NCI-H146 (cell line): Measurements from ENCODE around the gene CHID1.
A peak's percentile ranks its signal among the peaks of the same experiment; 100 is the strongest.

Experiments used
- DNase-seq: peaks from one replicate; lab custom pipeline; 2025; lab: John Stamatoyannopoulos, UW

The CHID1 gene

DNA sequence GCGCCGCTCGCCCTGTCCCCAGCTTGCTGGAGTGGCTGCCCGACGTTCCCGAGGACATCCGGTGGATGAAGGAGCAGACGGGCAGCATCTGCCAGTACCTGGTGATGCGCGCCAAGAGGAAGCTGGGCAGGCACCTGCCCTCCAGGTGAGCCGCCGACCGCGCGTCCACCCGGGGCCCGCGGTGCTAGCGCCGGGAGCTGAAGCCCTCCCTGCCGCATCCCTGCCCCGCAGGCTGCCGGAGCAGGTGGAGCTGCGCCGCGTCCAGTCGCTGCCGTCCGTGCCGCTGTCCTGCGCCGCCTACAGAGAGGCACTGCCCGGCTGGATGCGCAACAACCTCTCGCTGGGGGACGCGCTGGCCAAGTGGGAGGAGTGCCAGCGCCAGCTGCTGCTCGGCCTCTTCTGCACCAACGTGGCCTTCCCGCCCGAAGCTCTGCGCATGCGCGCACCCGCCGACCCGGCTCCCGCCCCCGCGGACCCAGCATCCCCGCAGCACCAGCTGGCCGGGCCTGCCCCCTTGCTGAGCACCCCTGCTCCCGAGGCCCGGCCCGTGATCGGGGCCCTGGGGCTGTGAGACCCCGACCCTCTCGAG is 86.2 kb downstream of the CHID1 start:
- DNase-seq: no peak

DNA sequence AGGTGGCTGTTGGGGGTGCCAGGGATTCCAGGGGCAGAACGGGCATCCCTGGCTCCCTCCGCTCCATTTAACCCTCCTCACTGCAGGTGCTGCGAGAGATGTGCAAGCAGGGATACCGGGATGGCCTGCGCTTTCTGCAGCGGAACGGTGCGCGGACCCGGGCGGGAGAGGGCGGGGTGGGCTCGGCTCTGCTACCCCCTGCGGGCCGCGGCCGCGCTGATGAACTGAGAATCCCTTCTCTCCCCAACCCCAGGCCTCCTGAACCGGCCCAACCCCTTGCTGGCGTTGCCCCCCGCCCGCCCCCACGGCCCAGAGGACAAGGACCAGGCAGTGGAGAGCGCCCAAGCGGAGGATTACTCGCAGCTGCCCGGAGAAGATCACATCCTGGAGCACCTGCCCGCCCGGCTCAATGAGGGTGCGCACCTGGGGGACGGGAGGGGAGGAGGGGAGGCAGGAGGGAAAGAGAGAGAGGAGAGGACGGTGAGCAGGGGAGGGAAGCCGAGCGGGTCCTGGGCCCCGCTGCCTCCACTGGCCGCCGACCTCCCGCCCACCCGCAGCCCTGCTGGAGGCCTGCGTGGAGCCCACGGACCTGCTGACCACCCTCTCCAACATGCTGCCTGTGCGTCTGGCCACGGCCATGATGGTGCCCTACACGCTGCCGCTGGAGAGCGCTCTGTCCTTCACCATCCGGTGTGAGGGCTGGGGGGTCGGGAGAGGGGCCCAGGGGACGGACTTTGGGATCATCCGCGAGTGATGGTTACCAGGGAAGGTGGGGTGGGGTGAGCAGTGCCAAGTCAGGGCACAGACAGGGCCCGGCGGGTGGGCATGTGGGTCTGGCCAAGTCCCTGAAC is 86.9 kb downstream of the CHID1 start:
- no peak for DNase-seq

DNA sequence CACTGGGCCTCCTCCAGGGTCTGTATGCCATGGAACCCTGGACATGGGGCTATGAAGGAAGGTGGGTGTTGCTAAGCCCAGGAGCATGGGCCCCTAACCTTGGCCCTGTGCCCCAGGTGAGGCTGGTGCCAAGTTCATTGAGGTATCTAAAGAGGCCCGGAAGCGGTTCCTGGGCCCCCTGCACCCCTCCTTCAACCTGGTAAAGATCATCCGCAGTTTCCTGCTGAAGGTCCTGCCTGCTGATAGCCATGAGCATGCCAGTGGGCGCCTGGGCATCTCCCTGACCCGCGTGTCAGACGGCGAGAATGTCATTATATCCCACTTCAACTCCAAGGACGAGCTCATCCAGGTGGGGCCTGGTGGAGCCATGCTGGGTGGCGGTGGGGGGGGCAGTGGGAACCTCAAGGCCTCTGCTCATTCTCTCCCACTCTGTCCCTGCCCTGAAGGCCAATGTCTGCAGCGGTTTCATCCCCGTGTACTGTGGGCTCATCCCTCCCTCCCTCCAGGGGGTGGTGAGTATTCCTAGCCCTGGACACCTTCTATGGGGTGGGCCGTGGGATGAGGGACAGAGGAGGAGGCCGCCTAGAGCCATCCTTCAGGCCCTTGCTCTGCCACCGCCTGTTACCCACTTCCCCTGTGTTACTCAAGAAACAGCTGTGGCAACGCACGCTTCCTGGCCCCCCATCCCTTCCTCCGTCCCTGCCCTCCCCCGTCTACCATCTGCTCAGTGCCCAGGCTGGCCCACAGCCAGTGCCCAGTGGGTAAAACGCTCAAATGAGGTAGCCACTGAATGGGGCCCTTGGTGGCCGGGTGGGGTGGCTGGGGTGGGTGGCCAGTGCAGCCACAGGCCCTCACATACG is 88.9 kb downstream of the CHID1 start:
- DNase-seq: no peak

DNA sequence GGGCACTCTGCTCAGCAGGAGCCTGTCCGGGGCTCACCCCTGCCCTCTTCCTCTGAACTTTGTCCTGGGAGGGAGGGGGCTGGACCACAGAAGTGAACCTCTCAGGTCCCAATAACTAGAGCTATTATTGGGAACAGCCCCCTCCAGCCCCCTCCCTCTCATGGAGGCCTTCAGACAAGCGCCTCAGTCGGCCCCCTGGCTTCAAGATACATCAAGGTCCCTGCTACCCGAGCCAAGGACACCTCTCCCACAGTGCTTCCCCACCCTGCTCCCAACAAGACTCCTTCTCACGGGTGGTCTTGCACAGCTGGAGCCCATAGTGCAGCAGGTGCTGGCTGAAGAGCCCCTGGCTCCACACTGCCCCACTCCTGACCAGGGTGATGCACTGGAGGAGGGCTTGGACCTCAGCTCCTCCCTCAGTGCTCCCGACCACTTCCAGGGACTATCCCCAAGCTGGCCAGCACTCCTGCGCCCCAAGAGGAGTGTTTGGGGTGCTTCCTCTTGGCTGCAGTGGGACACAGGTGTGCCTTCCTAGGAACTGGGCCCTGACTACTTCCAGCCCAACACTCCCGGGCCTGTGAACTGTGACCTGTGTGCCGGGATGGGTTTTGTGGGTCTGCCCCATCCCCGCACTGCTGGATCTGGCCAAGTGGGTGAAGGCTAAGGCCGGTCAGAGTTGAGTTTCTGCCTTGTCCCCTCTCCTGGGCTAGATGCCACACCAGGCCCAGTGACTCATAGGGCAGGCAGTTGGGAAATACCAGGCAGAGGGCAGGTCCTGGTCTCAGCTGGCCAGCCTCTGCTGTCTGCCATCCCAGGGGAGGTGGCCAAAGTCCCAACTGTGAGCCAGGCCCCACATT is 89.7 kb downstream of the CHID1 start:
- no peak for DNase-seq

DNA sequence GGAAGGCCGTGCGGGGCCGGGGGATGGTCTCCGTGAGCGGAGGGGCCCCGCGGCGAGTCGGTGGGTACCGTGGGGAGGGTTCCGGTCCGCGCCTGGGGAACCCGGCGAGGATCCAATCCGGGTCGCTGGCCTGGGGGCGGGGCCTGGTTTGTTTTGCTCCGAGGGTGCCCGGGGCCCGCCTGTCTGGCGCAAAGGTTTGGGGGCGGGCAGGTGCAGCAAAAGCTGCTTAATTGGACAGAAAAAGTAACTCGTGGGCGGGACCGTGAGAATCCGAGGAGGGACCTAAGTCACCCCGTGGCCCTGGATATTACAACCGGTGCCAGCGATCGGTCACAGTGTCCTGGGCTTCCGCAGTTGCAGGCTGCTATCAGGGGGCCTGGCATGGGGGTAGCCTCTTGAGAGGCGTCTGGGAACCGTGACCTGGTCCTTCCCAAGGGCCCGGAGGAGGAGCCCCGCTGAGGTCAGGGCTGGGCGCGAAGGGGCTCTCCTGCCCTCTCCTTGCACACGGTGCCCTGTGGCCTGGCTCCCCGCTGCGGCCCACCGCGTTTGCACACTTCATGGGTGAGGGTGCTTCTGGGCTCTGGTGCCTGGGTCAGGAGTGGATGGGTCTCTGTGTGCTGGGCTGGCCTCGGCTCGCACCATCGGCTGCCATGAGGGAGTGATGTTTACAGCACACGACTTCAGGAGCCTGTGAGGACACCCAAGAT is 90.5 kb downstream of the CHID1 start:
- peak; percentile 89 for DNase-seq

DNA sequence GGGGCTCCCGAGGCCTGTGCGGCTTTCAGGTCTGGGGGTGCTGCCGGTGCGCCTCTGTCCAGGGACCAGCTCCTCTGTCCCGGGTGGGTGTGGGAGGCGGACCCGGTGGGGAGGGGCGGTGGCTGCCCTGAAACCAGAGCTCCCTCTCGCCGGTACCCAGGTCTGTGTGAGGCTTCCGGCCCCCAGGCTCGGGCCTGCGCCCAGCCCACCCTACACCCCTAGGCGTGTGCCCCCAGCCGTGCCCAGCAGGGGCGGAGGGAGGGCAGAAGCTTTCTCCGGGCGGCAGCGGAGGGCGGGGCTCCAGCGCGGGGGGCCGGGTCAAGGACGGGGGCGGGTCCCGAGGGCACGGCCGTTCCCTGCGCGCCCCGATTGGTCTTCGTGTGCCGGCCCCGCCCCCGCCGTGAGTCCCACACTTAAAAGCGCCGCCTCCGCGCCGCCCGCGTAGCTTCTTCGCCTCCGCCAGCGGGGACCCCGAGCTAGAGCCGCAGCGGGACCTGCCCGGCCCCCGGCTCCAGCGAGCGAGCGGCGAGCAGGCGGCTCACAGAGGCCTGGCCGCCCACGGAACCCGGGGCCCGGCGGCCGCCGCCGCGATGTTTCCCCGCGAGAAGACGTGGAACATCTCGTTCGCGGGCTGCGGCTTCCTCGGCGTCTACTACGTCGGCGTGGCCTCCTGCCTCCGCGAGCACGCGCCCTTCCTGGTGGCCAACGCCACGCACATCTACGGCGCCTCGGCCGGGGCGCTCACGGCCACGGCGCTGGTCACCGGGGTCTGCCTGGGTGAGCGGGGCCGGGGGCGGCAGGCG is 91.3 kb downstream of the CHID1 start:
- DNase-seq: peak; percentile 91

DNA sequence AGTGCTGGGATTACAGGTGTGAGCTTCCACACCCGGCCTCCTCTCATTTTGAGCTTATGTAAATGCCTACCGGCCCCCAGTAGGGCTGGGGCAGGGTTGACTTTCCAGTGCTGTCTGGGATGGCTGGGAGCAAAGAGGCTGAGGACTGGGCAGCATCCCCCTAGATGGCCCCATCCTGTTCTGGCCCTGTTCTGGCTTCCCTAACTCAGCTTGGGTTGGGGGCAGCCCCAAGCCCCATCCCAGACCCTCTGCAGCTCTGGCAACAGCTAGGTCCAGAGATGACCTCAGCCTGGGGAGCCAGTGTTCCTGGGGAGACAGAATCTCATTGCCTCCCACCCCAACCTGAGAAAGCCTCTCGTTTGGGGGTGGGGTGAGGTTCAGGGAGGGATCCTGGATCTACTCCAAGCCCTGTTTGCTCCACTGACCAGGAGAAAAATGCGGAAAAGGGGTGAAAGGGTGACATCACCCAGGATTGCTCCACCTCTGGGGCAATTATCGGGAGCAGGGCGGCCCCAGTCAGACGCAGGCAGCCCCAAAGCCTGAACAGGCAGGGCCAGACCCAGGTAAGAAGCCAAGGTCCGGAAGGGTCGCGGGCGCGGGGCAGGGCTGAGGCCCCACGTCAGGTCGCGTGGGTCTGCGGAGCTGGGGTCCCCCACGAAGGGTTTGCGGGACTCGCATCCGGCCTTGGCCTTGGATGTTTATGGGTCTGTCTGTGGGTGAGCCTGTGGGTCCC is 92.0 kb downstream of the CHID1 start, which contains the start of gene PNPLA2:
Gene PNPLA2 (plus strand): TSS at position 519 of the 733 bp plus-strand sequence. CDS start 805 bp downstream, outside the sequence.
- DNase-seq: no peak
